GM12878 (cell line): Measurements from ENCODE around the gene DHX57.

ENCODE experiments used
- CBX5 ChIP-seq: sonication (generic); IDR thresholded peaks from 2 replicates; pipeline ENCODE4 v1.6.1; 2016; ENCODE audit warnings: low read depth, moderate library complexity, mild to moderate bottlenecking, inconsistent platforms
- EGR1 ChIP-seq, 2 experiments: IDR thresholded peaks; 1 replicate in 1 of 2; 2 replicates in 1 of 2; pipeline ENCODE4 v1.6.1; 2011 to 2012; ENCODE audit warnings: low read depth in 2 of 2, low read length in 2 of 2, borderline replicate concordance in 1 of 2, mild to moderate bottlenecking in 1 of 2, moderate library complexity in 1 of 2
- EZH2 ChIP-seq: IDR thresholded peaks from 2 replicates; pipeline ENCODE4 v1.6.1; 2012; ENCODE audit warnings: low read depth, mild to moderate bottlenecking, control low read depth, inconsistent platforms, low read length, borderline replicate concordance; ENCODE audit not compliant: control insufficient read depth
- MYC ChIP-seq: IDR thresholded peaks from 2 replicates; pipeline ENCODE4 v1.6.1; 2011; ENCODE audit warnings: mild to moderate bottlenecking, low read length, moderate library complexity, inconsistent platforms; ENCODE audit not compliant: insufficient read depth, insufficient replicate concordance, insufficient read length, severe bottlenecking

DNA sequence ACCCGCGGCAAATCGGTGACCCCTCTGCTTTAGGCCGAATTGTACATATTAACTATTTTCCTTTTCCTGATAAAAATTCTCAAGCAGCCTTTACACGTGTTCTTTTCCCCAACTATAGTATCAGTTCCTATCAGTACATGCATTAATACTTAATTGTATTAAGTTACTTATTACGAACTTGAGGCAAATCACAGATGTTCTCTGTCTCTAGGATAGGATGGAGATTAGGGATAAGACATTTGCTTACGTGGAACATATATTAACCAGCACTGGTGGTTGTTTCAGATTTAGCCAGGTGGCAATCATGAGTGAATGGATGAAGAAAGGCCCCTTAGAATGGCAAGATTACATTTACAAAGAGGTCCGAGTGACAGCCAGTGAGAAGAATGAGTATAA lies 97.0 kb downstream of the DHX57 start:
- no peak for TF ChIP-seq EZH2
- TF ChIP-seq CBX5, result no peak
- TF ChIP-seq EGR1 (IDR thresholded peaks at IDR 0.05; ENCODE audit: borderline replicate concordance in 1 of 2, low read depth in 2 of 2, low read length in 2 of 2), result no peak
- no peak for TF ChIP-seq MYC
